Fibroblast of skin of left quadriceps (primary cell): Measurements from ENCODE around the gene RPA1.
"Not testable (repeated sequence)": the region's sequence is repeated elsewhere in the genome, so short reads cannot be mapped to it uniquely, and the experiment has no call there.

ENCODE experiments used
- DNase-seq, 2 experiments: peaks; one replicate each; pipeline ENCODE4 v3.0.0-alpha.2; 2013; ENCODE audit warnings: low read depth in 2 of 2

The RPA1 gene

GRCh38 chr17:1813088-1813487 is 16.7 kb upstream of the RPA1 start:
- DNase-seq, result no peak

- DNase-seq, result peak; percentile 13 to 16
Measured at GRCh38 chr17:1820528-1821252, 9.1 kb upstream of the RPA1 start.

- DNase-seq, result no peak
Measured at GRCh38 chr17:1829216-1829591, 601 bp upstream of the RPA1 start.

- DNase-seq, result no peak
Measured at GRCh38 chr17:1830288-1830687, 483 bp downstream of the RPA1 start.

GRCh38 chr17:1834380-1835149 is 4.8 kb downstream of the RPA1 start:
- DNase-seq, result no peak

GRCh38 chr17:1839516-1839915 is 9.7 kb downstream of the RPA1 start:
- no peak for DNase-seq

GRCh38 chr17:1843947-1844346 is 14.1 kb downstream of the RPA1 start:
- DNase-seq, result no peak

GRCh38 chr17:1847191-1847590 is 17.4 kb downstream of the RPA1 start:
- no peak for DNase-seq

- no peak for DNase-seq
Measured at GRCh38 chr17:1852327-1852726, 22.5 kb downstream of the RPA1 start.

GRCh38 chr17:1853698-1854097 is 23.9 kb downstream of the RPA1 start:
- no peak for DNase-seq

- not testable (repeated sequence) for DNase-seq
Measured at GRCh38 chr17:1856462-1856861, 26.7 kb downstream of the RPA1 start.

GRCh38 chr17:1860978-1861377 is 31.2 kb downstream of the RPA1 start:
- DNase-seq, result no peak

GRCh38 chr17:1861391-1862010 is 31.7 kb downstream of the RPA1 start:
- no peak for DNase-seq

- no peak for DNase-seq
Measured at GRCh38 chr17:1865252-1866037, 35.6 kb downstream of the RPA1 start.

GRCh38 chr17:1867307-1867706 is 37.5 kb downstream of the RPA1 start:
- no peak for DNase-seq

GRCh38 chr17:1868090-1868489 is 38.3 kb downstream of the RPA1 start:
- no peak for DNase-seq

- DNase-seq, result no peak
Measured at GRCh38 chr17:1870592-1870991, 40.8 kb downstream of the RPA1 start.

GRCh38 chr17:1871756-1872155 is 42.0 kb downstream of the RPA1 start:
- no peak for DNase-seq

- DNase-seq, result no peak
Measured at GRCh38 chr17:1872254-1872653, 42.4 kb downstream of the RPA1 start.

GRCh38 chr17:1872976-1873375 is 43.2 kb downstream of the RPA1 start:
- DNase-seq, result no peak

- DNase-seq, result no peak
Measured at GRCh38 chr17:1873418-1873817, 43.6 kb downstream of the RPA1 start.

GRCh38 chr17:1875597-1875996 is 45.8 kb downstream of the RPA1 start:
- no peak for DNase-seq
